H1 (cell line): ENCODE results near the gene LARP4B. TPM values are rescaled to one million over a fixed set of nuclear protein-coding genes. Genes with fewer than 3 reads are reported as not detected.

Experiments
- CTCF ChIA-PET: fragments of 300-600 bp; sonication (Branson Sonifier 250); formaldehyde crosslinking; loops from one replicate; lab custom pipeline; 2021; ENCODE audit not compliant: partially characterized antibody; lab: Charles Lee
- POLR2A ChIA-PET: fragments of 300-600 bp; sonication (Branson Sonifier 250); formaldehyde crosslinking; loops from one replicate; lab custom pipeline; 2021; ENCODE audit warnings: inconsistent platforms; ENCODE audit not compliant: partially characterized antibody; lab: Charles Lee
- DNase-seq, 2 experiments: peaks; one replicate each; pipeline versions ENCODE4 v3.0.0 to v3.0.0-alpha.2; 2010 to 2022; ENCODE audit warnings: low spot score in 2 of 2, low read depth in 1 of 2, mixed read lengths in 1 of 2
- FAIRE-seq: peaks from 2 replicates; lab custom pipeline; 2011; peaks lifted over from hg19 to GRCh38; lab: Jason Lieb, UNC
- H2AFZ ChIP-seq: 2 replicates; pipeline ENCODE4 v1.8.1; 2012; ENCODE audit warnings: low read length, inconsistent platforms
- H2AK5ac ChIP-seq: 2 replicates; pipeline ENCODE4 v1.6.1; 2013; ENCODE audit warnings: low read depth, low read length
- H2BK120ac ChIP-seq: replicated peaks from 2 replicates; pipeline ENCODE3; 2013; ENCODE audit warnings: low read depth, low read length, inconsistent platforms
- H2BK12ac ChIP-seq: 2 replicates; pipeline ENCODE4 v1.6.1; 2013; ENCODE audit warnings: low read depth, low read length
- H2BK15ac ChIP-seq: 2 replicates; pipeline ENCODE4 v1.6.1; 2013; ENCODE audit warnings: low read length
- H2BK20ac ChIP-seq: 2 replicates; pipeline ENCODE4 v1.6.1; 2013; ENCODE audit warnings: low read length
- H2BK5ac ChIP-seq: 2 replicates; pipeline ENCODE4 v1.6.1; 2013; ENCODE audit warnings: low read depth, low read length
- H3K14ac ChIP-seq: 2 replicates; pipeline ENCODE4 v1.6.1; 2013; ENCODE audit warnings: inconsistent platforms; ENCODE audit not compliant: insufficient read length
- H3K18ac ChIP-seq: 2 replicates; pipeline ENCODE4 v1.6.1; 2013; ENCODE audit warnings: low read length; ENCODE audit errors: extremely low read depth
- H3K23ac ChIP-seq: 2 replicates; pipeline ENCODE4 v1.6.1; 2013; ENCODE audit warnings: inconsistent platforms; ENCODE audit not compliant: insufficient read length
- H3K23me2 ChIP-seq: 2 replicates; pipeline ENCODE4 v1.6.1; 2013; ENCODE audit warnings: low read depth, low read length
- H3K27ac ChIP-seq: 2 replicates; pipeline ENCODE4 v1.6.1; 2011; ENCODE audit warnings: low read depth, low read length, inconsistent platforms
- H3K27me3 ChIP-seq, 4 experiments: replicated peaks in 1 of 4; 1 replicate in 1 of 4; 2 replicates in 3 of 4; pipeline versions ENCODE4 v1.6.1 to v1.8.1; 2011 to 2013; ENCODE audit warnings: low read length in 3 of 4, mild to moderate bottlenecking in 3 of 4, inconsistent platforms in 2 of 4, mixed read lengths in 2 of 4, moderate library complexity in 1 of 4; ENCODE audit not compliant: control insufficient read depth in 3 of 4, insufficient read depth in 3 of 4; ENCODE audit errors: extremely low read depth in 1 of 4
- H3K36me3 ChIP-seq, 4 experiments: 2 replicates each; pipeline versions ENCODE4 v1.6.1 to v1.8.1; 2011 to 2013; ENCODE audit warnings: mild to moderate bottlenecking in 4 of 4, low read length in 3 of 4, moderate library complexity in 2 of 4, control low read depth in 1 of 4, inconsistent platforms in 1 of 4; ENCODE audit not compliant: insufficient read depth in 4 of 4, control insufficient read depth in 2 of 4
- H3K4ac ChIP-seq: replicated peaks from 2 replicates; pipeline ENCODE3; 2013; ENCODE audit warnings: low read length, low read depth, mixed read lengths, inconsistent platforms; ENCODE audit not compliant: insufficient read length
- H3K4me1 ChIP-seq, 4 experiments: replicated peaks in 1 of 4; 1 replicate in 1 of 4; 2 replicates in 3 of 4; pipeline versions ENCODE4 v1.6.1 to v1.8.1; 2011 to 2013; ENCODE audit warnings: low read length in 3 of 4, inconsistent platforms in 2 of 4, mixed read lengths in 1 of 4; ENCODE audit not compliant: insufficient read depth in 4 of 4, control insufficient read depth in 3 of 4
- H3K4me2 ChIP-seq, 2 experiments: 2 replicates each; pipeline versions ENCODE4 v1.6.1 to v1.8.1; 2011 to 2013; ENCODE audit warnings: low read depth in 2 of 2, low read length in 2 of 2, control low read depth in 1 of 2, inconsistent platforms in 1 of 2, mild to moderate bottlenecking in 1 of 2; ENCODE audit not compliant: insufficient read depth in 1 of 2
- H3K4me3 ChIP-seq, 4 experiments: fragments of 200-600, 300-600 bp in 1 of 4; sonication (generic), shearing (Covaris generic), sonication (Bioruptor Twin) in 1 of 4; 2 replicates each; pipeline versions ENCODE4 v1.5.1 to v1.8.1; 2011 to 2016; ENCODE audit warnings: low read length in 4 of 4, low read depth in 3 of 4, control low read depth in 2 of 4, inconsistent platforms in 2 of 4, mild to moderate bottlenecking in 2 of 4, mixed read lengths in 1 of 4, moderate library complexity in 1 of 4; ENCODE audit not compliant: insufficient read depth in 2 of 4; ENCODE audit errors: extremely low read depth in 1 of 4
- H3K56ac ChIP-seq: replicated peaks from 2 replicates; pipeline ENCODE3; 2013; ENCODE audit warnings: low read depth, mild to moderate bottlenecking, mixed read lengths, low read length, inconsistent platforms; ENCODE audit not compliant: insufficient read length
- H3K79me1 ChIP-seq: 2 replicates; pipeline ENCODE4 v1.6.1; 2013; ENCODE audit warnings: low read depth, low read length, control low read depth
- H3K79me2 ChIP-seq, 2 experiments: 2 replicates each; pipeline versions ENCODE4 v1.6.1 to v1.8.1; 2012 to 2013; ENCODE audit warnings: low read length in 2 of 2, mild to moderate bottlenecking in 2 of 2, inconsistent platforms in 1 of 2; ENCODE audit not compliant: insufficient read depth in 2 of 2, control insufficient read depth in 1 of 2
- H3K9ac ChIP-seq, 4 experiments: replicated peaks in 1 of 4; 1 replicate in 1 of 4; 2 replicates in 3 of 4; pipeline versions ENCODE4 v1.6.1 to v1.8.1; 2011 to 2013; ENCODE audit warnings: low read depth in 3 of 4, low read length in 3 of 4, control low read depth in 2 of 4, mild to moderate bottlenecking in 2 of 4, moderate library complexity in 2 of 4, inconsistent platforms in 1 of 4; ENCODE audit errors: extremely low read depth in 1 of 4
- H3K9me3 ChIP-seq, 2 experiments: 2 replicates each; pipeline versions ENCODE4 v1.6.1 to v1.8.1; 2012 to 2013; ENCODE audit warnings: mild to moderate bottlenecking in 2 of 2, moderate library complexity in 2 of 2, control low read depth in 1 of 2, inconsistent platforms in 1 of 2, low read depth in 1 of 2, low read length in 1 of 2, mixed read lengths in 1 of 2; ENCODE audit not compliant: insufficient read depth in 2 of 2
- H4K20me1 ChIP-seq, 2 experiments: replicated peaks in 1 of 2; 2 replicates each; pipeline versions ENCODE3 to v1.8.1; 2011 to 2013; ENCODE audit warnings: inconsistent platforms in 2 of 2, low read length in 2 of 2, mild to moderate bottlenecking in 1 of 2; ENCODE audit not compliant: insufficient read depth in 2 of 2, control insufficient read depth in 1 of 2
- H4K5ac ChIP-seq: 2 replicates; pipeline ENCODE4 v1.6.1; 2013; ENCODE audit warnings: low read length, low read depth, mixed read lengths, inconsistent platforms; ENCODE audit not compliant: insufficient read length
- H4K8ac ChIP-seq: 2 replicates; pipeline ENCODE4 v1.8.0; 2013; ENCODE audit warnings: mild to moderate bottlenecking, moderate library complexity, low read length, inconsistent platforms; ENCODE audit not compliant: insufficient read depth; ENCODE audit errors: extremely low read depth
- H4K91ac ChIP-seq: replicated peaks from 2 replicates; pipeline ENCODE3; 2013; ENCODE audit warnings: low read length, mixed read lengths, inconsistent platforms; ENCODE audit not compliant: insufficient read length
- BACH1 ChIP-seq: IDR thresholded peaks from 2 replicates; pipeline ENCODE4 v1.6.1; 2012; ENCODE audit warnings: low read length, improper control_type of control experiment
- CHD2 ChIP-seq: IDR thresholded peaks from 2 replicates; pipeline ENCODE4 v1.6.1; 2012; ENCODE audit warnings: low read length, improper control_type of control experiment
- EP300 ChIP-seq, 2 experiments: IDR thresholded peaks; 1 replicate in 1 of 2; 2 replicates in 1 of 2; pipeline ENCODE4 v1.6.1; 2011 to 2012; ENCODE audit warnings: low read depth in 2 of 2, low read length in 2 of 2, mild to moderate bottlenecking in 2 of 2, borderline replicate concordance in 1 of 2, inconsistent platforms in 1 of 2, moderate library complexity in 1 of 2
- GTF2F1 ChIP-seq: IDR thresholded peaks from 2 replicates; pipeline ENCODE4 v1.6.1; 2012; ENCODE audit warnings: low read depth, low read length, improper control_type of control experiment, borderline replicate concordance
- HDAC2 ChIP-seq, 2 experiments: fragments of 300-600 bp in 1 of 2; sonication (generic) in 1 of 2; IDR thresholded peaks; 2 replicates each; pipeline ENCODE4 v1.6.1; 2011 to 2012; ENCODE audit warnings: low read depth in 2 of 2, low read length in 2 of 2, mild to moderate bottlenecking in 2 of 2, moderate library complexity in 2 of 2, borderline replicate concordance in 1 of 2, inconsistent platforms in 1 of 2
- KDM1A ChIP-seq: fragments of 200-600, 300-600 bp; sonication (generic); IDR thresholded peaks from 2 replicates; pipeline ENCODE4 v1.7.1; 2016; ENCODE audit warnings: mild to moderate bottlenecking, low read length, borderline replicate concordance
- KDM5A ChIP-seq: fragments of 200-600 bp; IDR thresholded peaks from 2 replicates; pipeline ENCODE4 v1.7.1; 2012; ENCODE audit warnings: mild to moderate bottlenecking, low read length, inconsistent platforms, mixed read lengths
- MAFK ChIP-seq: IDR thresholded peaks from 2 replicates; pipeline ENCODE4 v1.6.1; 2012; ENCODE audit warnings: low read depth, mild to moderate bottlenecking, improper control_type of control experiment, low read length
- MAX ChIP-seq: IDR thresholded peaks from 2 replicates; pipeline ENCODE4 v1.6.1; 2012; ENCODE audit warnings: inconsistent platforms
- POLR2A ChIP-seq, 2 experiments: IDR thresholded peaks; 1 replicate in 1 of 2; 2 replicates in 1 of 2; pipeline ENCODE4 v1.6.1; 2011; ENCODE audit warnings: low read depth in 2 of 2, low read length in 2 of 2, mild to moderate bottlenecking in 2 of 2; ENCODE audit errors: control extremely low read depth in 1 of 2
- SAP30 ChIP-seq: fragments of 300-600 bp; sonication (generic); IDR thresholded peaks from 2 replicates; pipeline ENCODE4 v1.7.1; 2012; ENCODE audit warnings: low read length, moderate library complexity, mild to moderate bottlenecking, inconsistent platforms; ENCODE audit not compliant: insufficient read depth, insufficient replicate concordance
- SIRT6 ChIP-seq: IDR thresholded peaks from one replicate; pipeline ENCODE4 v1.7.1; 2012; ENCODE audit warnings: low read length, inconsistent platforms
- YY1 ChIP-seq: IDR thresholded peaks from 2 replicates; pipeline ENCODE4 v1.6.1; 2011; ENCODE audit warnings: low read depth, mild to moderate bottlenecking, low read length
- WGBS, 2 experiments: shearing (Covaris generic) in 1 of 2; methylation state at CpG; one replicate each; pipeline versions ENCODE4 v1.1.6 to v1.1.7; 2013 to 2015; ENCODE audit warnings: low lambda C conversion rate in 2 of 2, mixed read lengths in 2 of 2, inconsistent platforms in 1 of 2, low coverage in 1 of 2, missing lambda C conversion rate in 1 of 2; ENCODE audit not compliant: insufficient replicate concordance in 2 of 2, insufficient coverage in 1 of 2, insufficient read length in 1 of 2; ENCODE audit errors: extremely low coverage in 1 of 2, missing lambda C conversion rate in 1 of 2; 5-methylcytosine and 5-hydroxymethylcytosine counted together
- polyA plus RNA-seq, 7 experiments: library from polyadenylated mRNA; depleted of rRNA in 3 of 7; stranded (reverse) in 5 of 7; unstranded in 2 of 7; fragments of >200 nt in 5 of 7; fragments of 200-250 nt in 2 of 7; gene quantifications; 1 replicate in 5 of 7; 2 replicates in 1 of 7; 4 replicates in 1 of 7; pipeline versions ENCODE4 v1.2.1 to v1.2.3, GENCODE V29; 2011 to 2013; ENCODE audit warnings: missing spikeins in 2 of 7, mixed read lengths in 2 of 7
- total RNA-seq: library from RNA; stranded (reverse); fragmentation: NEBNext Ultra II Directional; extraction: Animal tissue kit (Norgen Biotek cat#: 25700); gene quantifications from 2 replicates; pipeline ENCODE4 v1.2.1, GENCODE V29; 2021
- TF ChIP-seq, protein P1 (sequence below): IDR thresholded peaks from 2 replicates; pipeline ENCODE4 v1.6.1; 2011; ENCODE audit warnings: low read depth, mild to moderate bottlenecking, low read length; ENCODE audit not compliant: insufficient read depth

LARP4B gene
- total and polyA plus RNA-seq, 2 of the 8 experiments (the other 6 are each of a cell fraction or from before 2014, with no cell fraction given) = 20.1 to 78.6 TPM

GRCh38 chr10:949446-949845, 17.9 kb upstream of the LARP4B start:
- DNase-seq = no peak
- Histone ChIP-seq H2BK5ac (no peak overlapping the region), H3K79me2 (no peaks in the 10 kb centered on the region), H3K14ac (no peak overlapping the region), H4K91ac (no peak overlapping the region), H3K18ac (no peak overlapping the region), H3K4ac (no peak overlapping the region), H2BK120ac (no peak overlapping the region), H3K4me1 (no peaks in the 10 kb centered on the region), H2BK15ac (no peak overlapping the region), H3K27ac (no peak overlapping the region), H3K4me2 (no peak overlapping the region), H3K56ac (no peak overlapping the region), H3K9ac (no peak overlapping the region), H2AK5ac (no peak overlapping the region), H3K27me3 (no peaks in the 10 kb centered on the region), H3K23ac (no peak overlapping the region), H4K8ac (no peak overlapping the region; the same call in 1 of the 2 replicates), H3K79me1 (no peaks in the 10 kb centered on the region), H2BK20ac (no peak overlapping the region), H3K36me3 (no peaks in the 10 kb centered on the region), H3K4me3 (no peak overlapping the region), H2AFZ (no peak overlapping the region), H3K23me2 (no peaks in the 10 kb centered on the region), H4K20me1 (no peaks in the 10 kb centered on the region), H3K9me3 (no peaks in the 10 kb centered on the region), H4K5ac (no peak overlapping the region), H2BK12ac (no peak overlapping the region)
- 85% methylated on average over 9 of the region's 9 CpGs; no CpG with 5 or more reads in 1 of the 2 experiments for WGBS, 2 experiments
- no peak for FAIRE-seq
- ChIA-PET CTCF (no interaction called here), POLR2A (no interaction called here)
- TF ChIP-seq POLR2A (IDR thresholded peaks at IDR 0.05; ENCODE audit: control extremely low read depth in 1 of 2, low read depth in 2 of 2, low read length in 2 of 2) = no peak
- no peak for TF ChIP-seq MAFK
- no peak for TF ChIP-seq BACH1
- no peak for TF ChIP-seq SAP30
- TF ChIP-seq HDAC2 (IDR thresholded peaks at IDR 0.05; ENCODE audit: borderline replicate concordance in 1 of 2, low read depth in 2 of 2, low read length in 2 of 2) = no peak
- TF ChIP-seq YY1 = no peak
- TF ChIP-seq, protein P1, sequence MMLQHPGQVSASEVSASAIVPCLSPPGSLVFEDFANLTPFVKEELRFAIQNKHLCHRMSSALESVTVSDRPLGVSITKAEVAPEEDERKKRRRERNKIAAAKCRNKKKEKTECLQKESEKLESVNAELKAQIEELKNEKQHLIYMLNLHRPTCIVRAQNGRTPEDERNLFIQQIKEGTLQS = no peak
- TF ChIP-seq KDM1A = no peak
- no peak for TF ChIP-seq GTF2F1
- TF ChIP-seq SIRT6 = no peak
- no peak for TF ChIP-seq MAX
- no peak for TF ChIP-seq EP300 (IDR thresholded peaks at IDR 0.05; ENCODE audit: borderline replicate concordance in 1 of 2, low read depth in 2 of 2, low read length in 2 of 2)
- no peak for TF ChIP-seq KDM5A
- no peak for TF ChIP-seq CHD2
